HG03280 (cell line): ENCODE results near the gene KANSL2.

ENCODE experiments used
- ATAC-seq: cut with Tn5 transposase; IDR thresholded peaks from one replicate; pipeline ENCODE4 v1.9.1; 2021; ENCODE audit warnings: mild to moderate bottlenecking, moderate library complexity; ENCODE audit not compliant: unreplicated experiment

The KANSL2 gene

DNA sequence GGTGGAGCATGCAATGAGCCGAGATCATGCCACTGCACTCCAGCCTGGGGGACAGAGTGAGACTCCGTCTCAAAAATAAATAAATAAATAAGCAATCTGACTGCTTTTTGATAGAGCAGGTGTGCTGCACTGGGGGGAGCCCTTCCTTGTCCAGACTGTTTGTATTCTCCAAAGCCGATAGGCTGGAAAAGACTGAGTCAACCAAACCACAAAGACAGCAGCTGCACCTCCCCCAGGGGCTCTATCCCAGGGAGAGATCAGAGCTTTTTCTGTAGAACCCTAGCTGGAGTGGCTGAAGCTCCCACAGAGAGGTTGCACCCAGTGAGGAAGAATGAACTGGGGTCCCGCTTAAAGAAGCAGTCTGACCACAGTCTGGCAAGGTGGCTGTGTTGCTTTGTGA, 66.4 kb downstream of the KANSL2 start:
- no peak for ATAC-seq

DNA sequence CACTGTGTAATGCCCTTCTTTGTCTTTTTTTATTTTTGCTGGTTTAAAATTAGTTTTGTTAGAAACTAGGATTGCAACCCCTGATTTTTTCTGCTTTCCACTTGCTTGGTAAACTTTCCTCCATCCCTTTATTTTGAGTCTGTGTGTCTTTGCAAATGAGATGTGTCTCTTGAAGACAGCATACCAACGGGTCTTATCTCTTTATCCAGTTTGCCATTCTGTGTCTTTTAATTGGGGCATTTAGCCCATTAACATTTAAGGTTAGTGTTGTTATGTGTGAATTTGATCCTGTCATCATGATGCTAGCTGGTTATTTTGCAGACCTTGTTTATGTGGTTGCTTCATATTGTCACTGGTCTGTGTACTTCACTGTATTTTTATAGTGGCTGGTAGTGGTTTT, 68.7 kb downstream of the KANSL2 start:
- no peak for ATAC-seq
